ENCODE results near the gene SMIM1.

- TF ChIP-seq EZH2phosphoT487 (IDR thresholded peaks at IDR 0.05; ENCODE audit: borderline replicate concordance, low read depth, low read length) (no peak), CTCF (conservative IDR thresholded peaks at IDR 0.05; ENCODE audit: low read length) (no peak)
Measured at GRCh38 chr1:3749512-3749911, 23.0 kb upstream of the SMIM1 start.

Data from OCI-LY7 (cell line).